GM13976 (cell line): Measurements from ENCODE around the gene ASTN2.

Experiments
- DNase-seq: peaks from one replicate; pipeline ENCODE4 v3.0.0; 2012; ENCODE audit warnings: low spot score
- CTCF ChIP-seq: IDR thresholded peaks from 2 replicates; pipeline ENCODE4 v1.5.1; 2012; ENCODE audit warnings: borderline replicate concordance, mild to moderate bottlenecking; ENCODE audit not compliant: insufficient read depth; ENCODE audit errors: extremely low read depth, missing control alignments, control extremely low read depth
- in situ Hi-C: fragments of 300-500 bp; cut with MboI; formaldehyde crosslinking; loops from one replicate; pipeline ENCODE4 v1.12.0; 2022; ENCODE audit warnings: low sequenced_read_pairs, mixed read lengths, inconsistent platforms; ENCODE audit not compliant: unreplicated experiment

Gene ASTN2

GRCh38 chr9:117435630-117436261 is 20.9 kb upstream of the ASTN2 start:
- TF ChIP-seq CTCF: no peak
- in situ Hi-C loops: no loop called here
- no peak for DNase-seq

GRCh38 chr9:117434566-117434965 is 19.7 kb upstream of the ASTN2 start:
- no peak for TF ChIP-seq CTCF
- no peak for DNase-seq
- in situ Hi-C loops: no loop called here

- TF ChIP-seq CTCF: no peak
- in situ Hi-C loops: no loop called here
- DNase-seq: no peak
These were observed 16.0 kb upstream of the ASTN2 start for GRCh38 chr9:117430813-117431212.

- in situ Hi-C loops: no loop called here
- TF ChIP-seq CTCF: no peak
- DNase-seq: no peak
These were observed 12.6 kb upstream of the ASTN2 start for GRCh38 chr9:117427357-117427913.

- TF ChIP-seq CTCF: no peak
- DNase-seq: no peak
- in situ Hi-C loops: no loop called here
These were observed 10.7 kb upstream of the ASTN2 start for GRCh38 chr9:117425566-117425965.

- TF ChIP-seq CTCF: no peak
- in situ Hi-C loops: loop anchor here (25.0 kb wide), 1 partner anchor 687 kb away; no protein-coding TSS in a partner anchor
- DNase-seq: no peak
These were observed 9.4 kb upstream of the ASTN2 start for GRCh38 chr9:117424291-117424690.

- TF ChIP-seq CTCF: no peak
- in situ Hi-C loops: loop anchor here (25.0 kb wide), 1 partner anchor 681 kb away; no protein-coding TSS in a partner anchor
- no peak for DNase-seq
These were observed 3.3 kb upstream of the ASTN2 start for GRCh38 chr9:117418111-117418510.
